Activated naive CD8-positive, alpha-beta T cell treated with anti-CD3 and anti-CD28 coated beads, Interleukin-2, amount 10 ng/mL, durations not matched to agents 7 days and 5 days (primary cell): Measurements from ENCODE around the gene SLC37A1. TPM values are rescaled to one million over a fixed set of nuclear protein-coding genes. Genes with fewer than 3 reads are reported as not detected.

Source experiments
- ATAC-seq: fragments of 150-1000 bp; cut with Tn5 transposase; one replicate; pipeline ENCODE4 v1.10.0; 2021; ENCODE audit warnings: low read depth, moderate library complexity
- POLR2A ChIA-PET: fragments of 350-600 bp; sonication (Branson Sonifier 250); formaldehyde crosslinking; loops from one replicate; lab custom pipeline; 2021; ENCODE audit warnings: antibody characterized with exemption; lab: Charles Lee
- DNase-seq: peaks from one replicate; pipeline ENCODE4 v3.0.0; 2021
- H3K27ac Mint-ChIP-seq: one replicate; pipeline ENCODE4 v1.8.0; 2022; ENCODE audit warnings: mild to moderate bottlenecking, mixed read lengths
- H3K27me3 Mint-ChIP-seq: one replicate; pipeline ENCODE4 v1.8.0; 2022; ENCODE audit warnings: mild to moderate bottlenecking, moderate library complexity, mixed read lengths
- H3K36me3 Mint-ChIP-seq: one replicate; pipeline ENCODE4 v1.8.0; 2021; ENCODE audit warnings: mild to moderate bottlenecking, mixed read lengths
- H3K4me1 Mint-ChIP-seq: one replicate; pipeline ENCODE4 v1.8.0; 2021; ENCODE audit warnings: mixed read lengths
- H3K4me3 Mint-ChIP-seq: one replicate; pipeline ENCODE4 v1.8.0; 2022; ENCODE audit warnings: mild to moderate bottlenecking, moderate library complexity, mixed read lengths
- H3K9me3 Mint-ChIP-seq: one replicate; pipeline ENCODE4 v1.8.0; 2021; ENCODE audit warnings: mixed read lengths
- total RNA-seq, 2 experiments: library from RNA; stranded (reverse); gene quantifications; one replicate each; pipeline ENCODE4 v1.2.3, GENCODE V29; 2021

The SLC37A1 gene
- total RNA-seq, 2 experiments from 2014 or later = 24.7 to 25.4 TPM

- Mint-ChIP-seq H3K27ac (no peak overlapping the region), H3K4me1 (peaks cover 4% of the 10 kb centered on the region), H3K4me3 (no peak overlapping the region), H3K27me3 (peaks cover 20% of the 10 kb centered on the region), H3K9me3 (no peaks in the 10 kb centered on the region), H3K36me3 (no peaks in the 10 kb centered on the region)
- DNase-seq (no peak), ATAC-seq (no peak)
- POLR2A ChIA-PET = no interaction called here
These were observed 117.0 kb downstream of the SLC37A1 start for GRCh38 chr21:42630626-42631025.

Other genes starting within 250 kb of the SLC37A1 start
- gene TFF3, start 198.4 kb upstream of the SLC37A1 start, total RNA-seq = not detected
- not detected for gene TFF2, start 162.9 kb upstream of the SLC37A1 start, total RNA-seq
- not detected for gene TFF1, start 147.3 kb upstream of the SLC37A1 start, total RNA-seq
- gene TMPRSS3, start 117.8 kb upstream of the SLC37A1 start, total RNA-seq = 10 to 100 TPM in 1 of 2 experiments, 1 to 10 TPM in 1; 7.8 to 10.7 TPM
- 10 to 100 TPM; 77.8 to 80.2 TPM for gene UBASH3A, start 110.0 kb upstream of the SLC37A1 start, total RNA-seq
- not detected for gene RSPH1, start 17.6 kb upstream of the SLC37A1 start, total RNA-seq
- gene PDE9A, start 139.8 kb downstream of the SLC37A1 start, total RNA-seq = 1 to 10 TPM; 7.5 to 9.5 TPM